Measurements from ENCODE around the gene BEAN1.
A peak's percentile ranks its signal among the peaks of the same experiment; 100 is the strongest.
"Not testable (repeated sequence)": the region's sequence is repeated elsewhere in the genome, so short reads cannot be mapped to it uniquely, and the experiment has no call there.

BEAN1 gene

DNA sequence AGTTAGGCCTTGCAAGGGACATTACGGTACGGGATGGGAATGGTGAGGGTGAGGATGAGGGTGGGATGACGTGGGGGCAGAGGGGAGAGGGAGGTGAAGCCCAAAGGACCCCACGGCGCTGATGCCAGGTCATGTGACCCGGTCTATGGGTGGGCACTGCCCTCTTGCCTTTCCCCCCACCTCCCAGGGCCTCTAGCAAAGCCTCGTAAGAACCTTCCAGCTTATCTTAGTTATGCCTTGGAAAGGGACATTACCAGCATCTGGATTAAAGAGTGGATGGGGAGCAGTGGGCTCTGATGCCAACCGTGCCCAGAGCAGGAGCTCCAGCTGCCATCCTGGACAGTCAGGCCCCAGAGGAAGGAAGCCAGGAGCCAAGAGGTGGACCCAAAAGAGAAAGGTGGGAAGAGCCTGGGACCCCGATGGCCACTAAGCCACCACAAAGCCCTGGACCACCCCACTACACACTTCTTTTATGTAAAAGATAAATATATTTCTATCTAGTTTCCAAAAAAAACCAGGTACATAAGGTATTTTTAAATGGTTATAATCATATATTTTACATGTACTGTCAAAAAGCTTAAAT is 81.9 kb downstream of the BEAN1 start:
- no peak for DNase-seq (ENCODE audit: low read depth, low spot score)

DNA sequence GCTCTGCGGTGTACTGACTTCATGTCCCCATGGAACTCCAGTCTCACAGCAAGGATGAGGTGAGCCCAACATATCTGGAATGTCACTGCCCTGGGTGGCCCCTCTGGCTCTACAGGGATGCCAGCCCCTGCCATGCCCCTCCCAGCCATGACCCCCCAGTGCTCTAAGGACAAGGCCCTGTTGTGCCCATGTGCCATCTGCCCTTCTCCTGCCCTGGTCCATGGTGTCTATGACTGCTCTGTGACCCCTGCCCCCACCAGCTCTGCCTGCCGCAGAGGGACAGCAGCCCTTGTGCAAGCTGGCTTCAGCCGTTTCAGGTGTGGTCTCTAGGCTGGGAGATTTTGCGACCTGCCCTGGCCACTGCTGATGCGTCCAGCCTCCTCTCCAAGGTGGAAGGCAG is 82.5 kb downstream of the BEAN1 start:
- no peak for DNase-seq (ENCODE audit: low read depth, low spot score)

DNA sequence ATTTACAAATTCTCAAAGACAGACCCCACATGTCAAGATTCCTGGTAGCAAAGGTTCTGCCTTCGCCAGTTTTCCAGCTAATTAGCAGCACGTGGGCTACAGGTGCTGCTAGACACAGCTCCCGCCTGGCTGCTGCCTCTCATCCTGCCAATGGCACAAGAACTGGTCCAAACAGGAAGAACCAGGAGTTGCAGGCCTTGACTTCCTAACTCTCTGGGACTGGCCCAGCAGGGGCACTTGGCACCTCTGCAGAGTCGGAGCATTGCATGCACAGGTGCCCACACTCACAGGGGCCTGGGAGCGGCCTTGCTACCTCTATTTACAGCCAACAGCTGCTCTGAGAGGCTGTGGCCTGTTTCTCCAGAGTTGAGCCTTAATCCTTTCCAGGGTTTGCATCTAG is 83.2 kb downstream of the BEAN1 start:
- no peak for DNase-seq (ENCODE audit: low read depth, low spot score)

DNA sequence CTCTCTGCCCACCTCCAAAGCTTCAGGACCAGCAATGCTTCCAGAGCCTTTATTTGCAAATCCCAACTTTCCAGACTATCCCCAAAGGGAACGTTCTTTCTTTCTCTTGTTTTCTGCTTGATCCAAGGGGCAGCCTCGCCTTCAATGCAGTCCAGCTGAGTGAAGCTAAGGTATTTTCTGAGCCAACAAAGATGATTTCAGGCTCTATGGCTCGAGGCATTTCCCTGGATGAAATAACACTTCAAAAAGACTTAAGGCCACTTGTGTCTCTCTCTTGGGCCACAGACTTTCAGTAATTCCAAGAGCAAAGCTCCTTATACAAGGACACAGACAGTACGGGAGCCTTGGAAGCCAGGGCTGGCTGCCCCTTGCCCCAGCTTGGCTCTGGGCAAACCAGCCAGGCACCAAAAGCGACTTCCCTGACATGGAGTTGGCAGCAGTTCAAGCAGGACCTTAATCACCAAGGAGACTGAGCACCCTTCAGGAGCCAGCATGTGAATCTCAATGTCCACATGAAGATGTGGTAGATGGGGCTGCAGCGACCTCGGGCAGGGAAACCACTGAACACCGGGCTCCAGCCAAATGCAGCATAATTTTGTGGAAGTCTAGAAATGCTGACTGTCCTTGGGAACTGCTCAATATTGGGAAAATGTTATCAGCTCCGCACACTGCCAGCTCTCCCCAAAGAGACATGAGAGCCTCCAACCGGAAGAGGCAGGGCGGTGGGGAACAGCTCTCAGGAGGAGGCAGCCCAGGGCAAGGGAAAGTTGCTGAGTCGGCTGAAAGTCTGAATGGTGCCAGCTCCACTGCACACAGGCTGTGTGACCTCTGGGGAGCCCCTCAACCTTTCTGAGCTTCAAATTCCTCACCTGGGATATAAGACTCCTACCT is 83.9 kb downstream of the BEAN1 start:
- DNase-seq (ENCODE audit: low read depth, low spot score) = no peak

DNA sequence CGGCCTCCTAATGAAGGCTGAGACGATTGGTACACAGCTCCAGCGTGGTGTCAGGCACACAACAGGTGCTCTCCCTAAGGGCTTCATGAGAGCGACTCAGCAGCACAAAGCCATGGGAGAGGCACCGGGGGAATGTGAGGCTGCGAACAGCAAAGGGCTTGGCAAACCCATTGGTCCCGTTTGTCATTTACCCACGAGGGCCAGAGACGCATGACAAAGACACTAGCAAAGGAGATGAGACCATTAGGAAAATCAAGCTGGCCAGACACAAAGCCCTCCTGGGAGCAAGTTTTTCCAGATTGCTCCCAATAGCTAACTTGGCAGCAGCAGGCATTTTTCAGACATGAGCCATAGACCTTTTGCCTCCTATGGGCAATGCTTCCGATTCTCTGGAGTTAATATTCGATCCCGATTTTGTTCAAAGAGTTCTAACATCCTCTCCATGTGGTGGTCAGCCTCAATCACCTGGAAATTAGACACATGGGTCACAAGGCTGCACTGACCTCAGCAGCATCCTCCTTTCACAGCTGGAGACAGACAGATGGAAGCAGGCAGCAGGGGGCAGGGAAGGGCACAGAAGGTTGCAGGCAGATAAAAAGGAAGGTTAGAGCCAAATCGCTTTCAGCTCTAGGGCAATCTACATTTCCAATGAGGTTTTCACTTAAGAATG is 84.6 kb downstream of the BEAN1 start:
- no peak for DNase-seq (ENCODE audit: low read depth, low spot score)

DNA sequence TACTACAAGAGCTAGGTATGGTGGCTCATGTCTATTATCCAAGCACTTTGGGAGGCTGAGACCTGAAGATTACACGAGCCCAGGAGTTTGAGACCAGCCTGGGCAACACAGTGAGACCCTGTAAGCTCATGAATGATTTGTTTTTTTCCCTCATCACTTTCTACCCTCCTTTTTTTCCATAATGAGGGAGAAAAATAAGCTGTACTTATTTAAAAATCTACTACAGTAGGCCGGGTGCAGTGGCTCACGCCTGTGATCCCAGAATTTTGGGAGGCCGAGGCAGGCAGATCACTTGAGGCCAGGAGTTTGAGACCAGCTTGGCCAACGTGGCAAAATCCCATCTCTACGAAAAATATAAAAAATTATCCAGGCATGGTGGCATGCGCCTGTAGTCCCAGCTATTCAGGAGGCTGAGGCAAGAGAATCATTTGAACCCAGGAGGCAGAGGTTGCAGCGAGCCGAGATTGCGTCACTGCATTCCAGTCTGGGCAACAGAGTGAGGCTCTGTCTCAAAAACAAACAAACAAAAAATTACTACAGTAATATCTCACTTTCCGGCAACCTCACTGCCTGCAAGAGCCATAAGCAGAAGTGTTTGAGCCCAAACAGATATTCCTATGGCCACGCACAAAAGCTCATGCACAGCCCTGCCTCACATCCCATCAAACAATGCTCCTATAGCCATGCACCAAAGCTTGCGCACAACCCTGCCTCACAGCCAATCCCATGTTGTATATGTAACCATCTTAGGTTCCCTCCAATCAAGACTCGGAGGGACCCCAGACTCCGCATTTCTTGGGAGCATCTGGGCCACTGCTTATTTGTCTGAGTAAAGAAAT is 85.4 kb downstream of the BEAN1 start:
- no peak for DNase-seq (ENCODE audit: low read depth, low spot score)

DNA sequence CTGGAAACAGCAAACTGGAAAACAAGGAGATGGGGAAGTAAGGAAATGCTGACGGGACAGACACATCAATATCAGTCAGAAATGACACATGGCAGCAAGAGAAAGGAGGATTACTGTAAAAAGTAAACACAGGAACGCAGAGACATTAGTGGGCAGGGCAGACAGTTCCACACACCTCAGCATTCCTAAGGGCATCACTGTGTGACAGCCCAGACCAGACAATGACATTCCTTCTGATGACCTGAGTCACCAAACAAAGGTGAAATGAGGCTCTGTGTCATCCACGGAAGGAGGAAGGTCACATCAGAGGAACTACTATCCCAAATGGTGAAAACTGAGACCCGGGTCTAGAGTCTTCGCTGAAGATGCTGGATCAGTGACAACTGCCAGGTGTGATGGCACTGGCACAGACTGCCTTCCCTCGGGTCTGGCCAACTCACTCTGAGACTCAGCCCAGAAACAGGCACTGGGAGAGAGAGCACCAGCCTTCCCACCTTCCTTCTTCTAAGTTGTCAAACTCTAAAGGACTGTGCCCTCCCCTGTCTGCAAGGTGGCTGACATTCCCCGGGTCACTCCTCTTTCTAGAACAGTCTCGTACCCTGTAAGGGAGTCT is 86.1 kb downstream of the BEAN1 start:
- no peak for DNase-seq (ENCODE audit: low read depth, low spot score)

DNA sequence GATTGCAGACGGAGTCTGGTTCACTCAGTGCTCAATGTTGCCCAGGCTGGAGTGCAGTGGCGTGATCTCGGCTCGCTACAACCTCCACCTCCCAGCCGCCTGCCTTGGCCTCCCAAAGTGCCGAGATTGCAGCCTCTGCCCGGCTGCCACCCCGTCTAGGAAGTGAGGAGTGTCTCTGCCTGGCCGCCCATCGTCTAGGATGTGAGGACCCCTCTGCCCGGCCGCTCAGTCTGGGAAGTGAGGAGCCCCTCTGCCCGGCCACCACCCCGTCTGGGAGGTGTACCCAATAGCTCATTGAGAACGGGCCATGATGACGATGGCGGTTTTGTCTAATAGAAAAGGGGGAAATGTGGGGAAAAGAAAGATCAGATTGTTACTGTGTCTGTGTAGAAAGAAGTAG is 87.3 kb downstream of the BEAN1 start:
- not testable (repeated sequence) for DNase-seq (ENCODE audit: low read depth, low spot score)

DNA sequence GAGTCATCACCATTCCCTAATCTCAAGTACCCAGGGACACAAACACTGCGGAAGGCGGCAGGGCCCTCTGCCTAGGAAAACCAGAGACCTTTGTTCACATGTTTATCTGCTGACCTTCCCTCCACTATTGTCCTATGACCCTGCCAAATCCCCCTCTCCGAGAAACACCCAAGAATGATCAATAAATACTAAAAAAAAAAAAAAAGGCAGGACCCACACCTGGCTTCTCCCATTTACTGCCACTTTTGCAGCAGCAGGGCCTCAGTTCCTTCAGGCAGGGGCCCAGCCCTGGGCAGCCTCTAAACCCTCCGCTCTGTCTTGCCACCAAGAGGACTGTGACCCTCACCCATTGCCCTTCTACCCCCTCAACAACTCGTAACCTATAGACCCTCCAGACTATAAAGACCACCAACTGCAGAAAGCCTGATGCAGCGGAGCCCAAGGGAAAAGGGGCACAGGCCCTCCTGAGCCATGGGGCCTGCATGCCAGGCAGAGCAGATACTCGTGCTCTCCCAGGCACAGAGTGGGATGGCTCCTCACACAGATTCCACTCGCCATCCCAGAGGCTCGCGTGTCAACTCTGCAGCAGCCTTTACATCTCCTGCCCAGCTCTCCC is 88.0 kb downstream of the BEAN1 start:
- DNase-seq (ENCODE audit: low read depth, low spot score) = not testable (repeated sequence)

DNA sequence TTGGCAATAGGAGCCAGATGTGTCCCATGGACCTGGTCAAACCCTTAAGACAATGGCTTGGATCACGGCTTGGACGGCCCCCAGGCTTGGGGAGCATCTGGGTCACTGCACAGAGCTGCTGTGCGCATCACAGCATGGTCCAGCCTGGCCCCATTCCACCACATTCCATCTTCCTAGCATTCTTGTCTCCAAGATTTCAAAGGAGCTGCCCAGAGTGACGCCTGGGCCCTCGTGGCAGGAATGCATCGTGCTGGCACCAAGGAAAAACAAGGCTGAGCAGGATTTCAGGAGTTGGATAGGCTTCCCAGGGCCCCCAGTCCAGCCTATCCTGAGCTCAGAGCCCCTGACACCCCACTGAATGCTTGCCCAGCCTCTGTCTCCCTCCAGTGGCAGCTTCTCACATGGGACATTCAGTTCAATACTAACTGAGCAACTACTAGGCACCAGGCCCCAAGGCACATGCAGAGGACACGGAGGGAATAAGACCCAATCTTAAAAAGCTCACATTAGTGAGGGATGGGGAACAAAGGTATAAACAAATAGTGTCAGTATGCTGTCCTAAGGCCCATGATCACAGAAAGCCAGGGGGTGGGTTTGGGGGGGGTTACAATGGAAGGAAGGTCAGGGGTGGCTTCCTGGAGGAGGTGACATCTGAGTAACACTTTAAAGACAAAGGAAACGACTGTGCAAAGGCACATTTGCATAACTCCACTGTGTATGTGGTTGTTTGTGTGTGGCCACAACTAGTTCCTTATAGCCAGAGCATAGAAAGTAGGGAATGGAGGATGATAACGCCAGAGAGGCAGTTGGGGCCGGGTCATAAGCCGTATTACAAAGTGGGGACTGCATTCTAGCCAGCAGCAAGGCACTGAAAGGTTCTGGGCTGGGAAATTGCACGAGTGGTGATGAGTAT is 88.8 kb downstream of the BEAN1 start:
- DNase-seq (ENCODE audit: low read depth, low spot score) = no peak

DNA sequence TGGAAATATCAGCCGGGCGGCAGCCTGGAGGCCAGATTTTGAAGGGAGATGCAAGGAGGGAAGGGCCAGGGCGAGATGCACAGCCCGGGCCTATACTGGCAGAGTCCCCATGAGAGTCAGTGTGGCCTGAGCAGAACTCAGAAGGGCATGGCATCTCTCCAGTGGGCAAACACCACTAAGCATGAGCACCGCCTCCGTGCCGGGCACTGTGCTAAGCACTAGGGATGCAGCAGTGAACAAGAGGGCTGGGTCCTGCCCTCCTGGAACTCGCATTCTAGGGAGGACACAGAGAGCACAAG is 89.4 kb downstream of the BEAN1 start:
- no peak for DNase-seq (ENCODE audit: low read depth, low spot score)

DNA sequence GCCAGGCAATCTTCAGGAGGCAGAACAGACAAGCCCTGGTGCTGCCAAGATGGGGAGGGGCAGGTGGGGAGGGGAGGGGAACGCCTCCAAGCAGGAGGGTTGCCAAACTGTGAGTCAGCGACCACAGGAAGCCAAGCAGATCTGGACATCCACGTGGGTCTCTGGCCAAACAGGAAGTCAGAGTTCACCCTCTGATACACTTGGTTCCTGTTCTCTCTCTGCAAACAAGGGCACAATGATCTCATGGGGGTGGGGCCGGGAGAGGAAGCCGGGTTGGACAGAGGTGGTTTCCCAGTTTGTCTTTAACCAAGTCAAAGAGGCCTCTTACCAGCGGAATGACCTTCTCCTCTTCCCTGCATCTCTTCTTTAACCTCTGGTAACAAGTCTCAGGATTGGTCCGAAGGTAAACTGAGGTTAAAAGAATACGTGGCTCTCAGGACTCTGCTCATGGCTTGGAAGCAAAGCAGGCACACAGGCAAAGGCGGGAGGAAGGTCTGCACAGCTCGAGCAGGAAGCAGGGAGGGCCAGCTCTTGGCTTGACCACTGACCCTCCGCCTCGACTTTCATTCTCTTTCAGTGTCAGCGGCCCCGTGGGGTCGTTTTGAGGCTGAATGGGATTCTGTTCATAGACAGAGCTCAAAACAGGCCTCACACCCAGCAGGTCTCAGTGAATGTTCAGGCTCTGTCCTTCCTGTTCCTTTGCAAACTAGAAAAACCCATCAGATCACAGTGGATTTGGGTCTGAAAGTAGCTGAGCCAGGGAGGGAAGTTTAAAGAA is 89.9 kb downstream of the BEAN1 start:
- DNase-seq (ENCODE audit: low read depth, low spot score) = peak; percentile 5

DNA sequence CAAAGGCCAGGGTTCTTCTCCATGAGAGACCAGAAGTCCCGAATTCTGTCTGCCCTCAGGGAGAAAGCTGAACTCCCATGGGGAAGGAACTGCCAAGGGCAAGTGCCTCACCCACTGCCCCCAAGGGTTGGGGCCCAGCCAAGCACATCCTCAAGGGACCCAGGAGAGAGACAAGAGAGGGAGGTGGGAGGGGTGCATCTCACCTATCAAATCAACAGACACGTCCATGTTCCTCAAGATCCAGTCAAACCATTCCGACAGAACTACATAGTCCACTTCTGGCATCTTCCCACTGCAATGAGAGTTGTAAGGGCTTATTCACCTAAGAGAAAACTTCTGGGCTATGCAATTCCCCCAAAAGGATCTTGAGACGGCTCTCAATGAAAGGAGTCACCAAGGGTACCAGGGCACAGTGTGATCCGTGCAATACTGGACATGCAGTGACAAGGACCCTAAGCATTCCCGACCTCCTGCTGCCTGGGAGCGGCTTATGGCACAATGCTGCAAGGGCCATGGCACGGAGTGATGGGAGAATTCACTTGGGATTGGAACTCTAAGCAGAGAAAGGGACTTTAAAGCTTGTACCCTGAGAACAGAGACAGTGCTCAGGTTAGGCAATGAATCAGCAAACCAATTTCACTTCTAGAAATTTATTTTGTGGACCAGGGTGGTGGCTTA is 90.6 kb downstream of the BEAN1 start:
- no peak for DNase-seq (ENCODE audit: low read depth, low spot score)

DNA sequence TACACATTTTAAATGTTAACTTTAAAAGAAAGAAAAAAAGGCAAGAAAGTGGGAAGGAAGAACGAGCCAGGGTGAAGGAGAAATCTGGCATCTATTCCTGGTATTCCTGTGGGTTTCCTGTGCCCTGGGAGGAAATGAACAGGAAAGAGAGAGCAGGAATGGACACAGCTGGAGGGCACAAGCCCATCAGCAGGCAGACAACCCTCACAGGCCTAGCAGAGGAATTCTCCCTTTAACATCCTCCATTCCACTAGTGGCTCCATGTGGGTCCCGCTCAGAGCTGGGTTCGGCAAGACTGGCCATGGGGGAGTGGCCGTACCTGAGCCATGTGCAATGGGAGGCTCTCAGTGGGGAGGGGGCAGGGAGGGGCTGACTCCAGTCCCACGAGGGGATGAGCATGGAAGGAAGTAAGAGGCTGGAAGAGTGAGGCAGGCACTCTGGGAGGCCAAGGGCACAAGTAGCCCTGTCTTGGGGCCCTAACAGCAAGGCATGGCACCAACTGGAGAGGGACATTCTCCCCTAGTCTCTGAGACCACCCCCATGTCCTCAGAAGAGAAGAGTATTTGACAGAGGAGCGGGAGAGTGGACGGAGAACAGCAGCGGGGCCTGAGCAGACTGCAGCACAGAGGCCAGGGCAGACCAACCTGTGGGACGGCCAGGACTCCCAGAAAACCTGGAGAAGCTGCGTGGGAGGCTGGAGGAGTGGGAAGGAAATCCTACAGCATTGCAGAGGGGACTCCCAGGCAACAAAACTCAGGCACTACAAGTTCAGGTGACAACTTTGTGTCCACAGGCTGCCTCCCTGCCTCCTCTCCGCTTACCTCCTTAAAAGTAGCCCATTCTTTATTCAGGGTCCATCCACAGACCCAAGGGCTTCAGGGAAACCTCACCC is 92.6 kb downstream of the BEAN1 start:
- DNase-seq (ENCODE audit: low read depth, low spot score) = no peak

DNA sequence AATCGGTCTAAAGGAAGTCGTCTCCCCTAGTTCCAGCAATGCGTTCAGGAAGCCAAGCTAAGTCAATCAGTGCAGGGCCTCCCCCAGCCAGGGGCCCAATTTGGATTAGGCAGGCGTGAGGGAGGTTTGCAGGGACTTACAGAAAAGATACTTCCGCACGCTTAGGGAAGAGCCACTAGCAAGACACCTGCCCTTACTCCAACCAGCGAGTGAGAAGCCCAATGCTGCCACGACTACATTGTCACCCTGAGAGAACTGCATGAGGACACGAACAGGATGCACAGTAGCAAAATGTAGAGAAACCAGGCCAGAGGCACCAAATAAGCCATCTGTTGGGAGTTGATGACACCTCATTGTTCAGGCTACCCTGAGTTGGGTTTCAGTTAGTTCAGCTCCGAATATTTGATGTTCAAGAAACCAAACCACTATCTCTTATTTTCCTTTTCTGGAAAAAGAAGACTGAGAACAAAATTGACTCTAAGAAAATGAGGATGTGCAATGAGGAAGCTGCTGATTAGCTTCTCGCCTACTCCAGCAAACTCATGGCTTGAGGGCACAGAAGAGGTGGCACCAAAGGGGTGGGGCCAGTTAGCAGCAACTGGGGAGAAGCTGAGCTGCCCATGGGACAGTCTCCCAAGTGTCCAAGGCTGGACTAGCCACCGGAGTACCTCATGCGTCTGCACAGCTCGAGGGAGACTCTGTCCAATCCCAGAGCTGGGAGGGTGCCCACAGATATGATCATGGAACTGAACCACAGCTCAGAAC is 93.5 kb downstream of the BEAN1 start:
- DNase-seq (ENCODE audit: low read depth, low spot score) = no peak

DNA sequence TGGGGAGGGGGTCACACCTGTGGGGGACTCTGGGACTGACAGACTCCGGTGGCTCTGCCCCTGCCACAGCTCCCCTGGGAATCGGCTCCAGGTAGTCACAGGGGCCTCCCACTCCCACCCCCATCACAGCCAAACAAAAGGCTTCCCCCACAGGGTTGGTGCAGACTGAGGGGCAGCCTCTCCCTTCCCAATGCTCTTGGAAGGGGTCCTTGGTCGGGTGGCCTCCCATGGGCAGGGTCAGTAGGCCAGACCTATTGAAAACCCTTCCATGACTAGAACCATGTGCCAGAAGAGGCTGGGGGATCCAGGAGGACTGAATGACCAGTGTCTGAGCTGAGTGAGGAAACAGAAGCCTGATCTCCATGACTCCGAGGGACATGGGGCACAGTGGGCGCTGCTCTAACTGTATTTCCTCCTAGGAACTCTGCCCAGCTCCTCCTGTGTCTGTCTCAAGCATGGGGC is 94.2 kb downstream of the BEAN1 start:
- DNase-seq (ENCODE audit: low read depth, low spot score) = no peak

Data from activated naive CD8-positive, alpha-beta T cell treated with anti-CD3 and anti-CD28 coated beads, Interleukin-2, amount 50 U/mL, for 16 hours (primary cell).